ENCODE results near the gene CCDC83. TPM values are rescaled to one million over a fixed set of nuclear protein-coding genes. Genes with fewer than 3 reads are reported as not detected.

CCDC83 gene
- total RNA-seq, 1 donor from 2014 or later = not detected

- Mint-ChIP-seq H3K36me3 (no peaks in the 10 kb centered on the region), H3K4me3 (no peak overlapping the region)
- H3K9me3 ChIP-seq (ENCODE audit: low read depth) = no peaks in the 10 kb centered on the region
These were observed 41.5 kb upstream of the CCDC83 start for GRCh38 chr11:85813721-85814120.

GRCh38 chr11:85815186-85815931 lies 39.8 kb upstream of the CCDC83 start:
- Histone ChIP-seq H3K4me3 (no peak overlapping the region), H4K20me1 (ENCODE audit: low read depth) (no peaks in the 10 kb centered on the region), H3F3A (ENCODE audit: low read depth) (peaks cover under 1% of the 10 kb centered on the region), H3K27ac (no peak overlapping the region), H3K36me3 (no peaks in the 10 kb centered on the region), H2AFZ (replicated peaks) (no peak overlapping the region), H3K9ac (no peak overlapping the region), H3K79me2 (ENCODE audit: low read depth) (no peaks in the 10 kb centered on the region), H3K9me3 (ENCODE audit: low read depth) (no peaks in the 10 kb centered on the region), H3K27me3 (peaks cover 30% of the 10 kb centered on the region), H3K4me1 (peaks cover under 1% of the 10 kb centered on the region), H3K4me2 (no peak overlapping the region)
- peaks cover 7% of the 10 kb centered on the region for H3K4me1 Mint-ChIP-seq
- peaks cover 7% of the 10 kb centered on the region for H3K27me3 Mint-ChIP-seq (ENCODE audit: insufficient read depth, low read depth)
- H3K4me3 Mint-ChIP-seq = no peak overlapping the region
- no peak for DNase-seq (ENCODE audit: low spot score)
- no peaks in the 10 kb centered on the region for H3K9me3 Mint-ChIP-seq
- H3K27ac Mint-ChIP-seq = no peak overlapping the region
- TF ChIP-seq CTCF (IDR thresholded peaks at IDR 0.05) (no peak), EZH2phosphoT487 (IDR thresholded peaks at IDR 0.05) (no peak), EZH2 (IDR thresholded peaks at IDR 0.05) (no peak)
- no peaks in the 10 kb centered on the region for H3K36me3 Mint-ChIP-seq

More at GRCh38 chr11:85813721-85814120, 41.5 kb upstream of the CCDC83 start:
- no peaks in the 10 kb centered on the region for H4K20me1 ChIP-seq (ENCODE audit: low read depth)
- TF ChIP-seq CTCF (IDR thresholded peaks at IDR 0.05) (no peak), EZH2phosphoT487 (IDR thresholded peaks at IDR 0.05) (no peak), EZH2 (IDR thresholded peaks at IDR 0.05) (no peak)
- no peak overlapping the region for H3K9ac ChIP-seq
- Mint-ChIP-seq H3K9me3 (no peaks in the 10 kb centered on the region), H3K4me1 (peaks cover 18% of the 10 kb centered on the region), H3K27ac (no peak overlapping the region), H3K27me3 (ENCODE audit: insufficient read depth, low read depth) (peaks cover 14% of the 10 kb centered on the region)
- peaks cover 12% of the 10 kb centered on the region for H3F3A ChIP-seq (ENCODE audit: low read depth)
- no peak overlapping the region for H3K4me2 ChIP-seq
- no peak overlapping the region for H3K27ac ChIP-seq
- H3K4me1 ChIP-seq = peaks cover 5% of the 10 kb centered on the region
- peaks cover 41% of the 10 kb centered on the region for H3K27me3 ChIP-seq
- H3K79me2 ChIP-seq (ENCODE audit: low read depth) = no peaks in the 10 kb centered on the region
- no peaks in the 10 kb centered on the region for H3K36me3 ChIP-seq
- no peak for DNase-seq (ENCODE audit: low spot score)
- no peak overlapping the region for H2AFZ ChIP-seq (replicated peaks)
- no peak overlapping the region for H3K4me3 ChIP-seq

- no peak for DNase-seq (ENCODE audit: low spot score)
- no peaks in the 10 kb centered on the region for H3K4me1 ChIP-seq
- H3K9me3 Mint-ChIP-seq = no peaks in the 10 kb centered on the region
- H3K36me3 ChIP-seq = no peaks in the 10 kb centered on the region
- H3K36me3 Mint-ChIP-seq = no peaks in the 10 kb centered on the region
- no peaks in the 10 kb centered on the region for H4K20me1 ChIP-seq (ENCODE audit: low read depth)
- H3K27me3 Mint-ChIP-seq (ENCODE audit: insufficient read depth, low read depth) = no peaks in the 10 kb centered on the region
- no peaks in the 10 kb centered on the region for H3F3A ChIP-seq (ENCODE audit: low read depth)
- H3K4me1 Mint-ChIP-seq = no peaks in the 10 kb centered on the region
- H3K27ac Mint-ChIP-seq = no peak overlapping the region
- no peak overlapping the region for H3K4me3 ChIP-seq
- H2AFZ ChIP-seq (replicated peaks) = no peak overlapping the region
- H3K79me2 ChIP-seq (ENCODE audit: low read depth) = no peaks in the 10 kb centered on the region
- H3K9ac ChIP-seq = no peak overlapping the region
- H3K27me3 ChIP-seq = no peaks in the 10 kb centered on the region
- TF ChIP-seq EZH2phosphoT487 (IDR thresholded peaks at IDR 0.05) = no peak
- no peak for TF ChIP-seq EZH2 (IDR thresholded peaks at IDR 0.05)
- no peak for TF ChIP-seq CTCF (IDR thresholded peaks at IDR 0.05)
- no peak overlapping the region for H3K4me3 Mint-ChIP-seq
- no peak overlapping the region for H3K4me2 ChIP-seq
- no peak overlapping the region for H3K27ac ChIP-seq
- H3K9me3 ChIP-seq (ENCODE audit: low read depth) = no peaks in the 10 kb centered on the region
These were observed 35.7 kb upstream of the CCDC83 start for GRCh38 chr11:85819441-85819840.

Measured in neural progenitor cell (in vitro differentiated cells).